ENCODE data around the gene ZBTB8B. TPM values are rescaled to one million over a fixed set of nuclear protein-coding genes. Genes with fewer than 3 reads are reported as not detected.

The ZBTB8B gene
- polyA plus RNA-seq, 1 donor from 2014 or later, result 5.0 TPM

DNA sequence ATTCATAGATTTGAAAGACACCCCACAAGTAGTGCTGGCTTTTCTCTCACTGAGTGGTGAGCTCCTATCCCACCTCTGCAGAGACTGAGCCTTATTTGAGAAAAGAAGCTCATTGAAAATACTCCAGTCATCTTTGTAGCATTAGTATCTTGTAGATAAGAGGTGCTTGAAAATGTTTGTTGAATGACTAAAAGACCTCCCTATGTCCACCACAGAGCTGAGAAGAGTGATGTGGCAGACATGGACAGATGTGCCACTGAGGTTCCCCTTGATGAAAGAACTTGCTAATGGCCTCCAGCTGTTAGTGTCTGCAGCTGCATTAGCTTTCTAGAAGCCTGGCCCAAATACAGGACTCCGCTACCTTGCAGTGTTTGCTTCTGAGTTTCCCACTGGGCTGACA lies 45.1 kb downstream of the ZBTB8B start:
- no peak overlapping the region for H3K9ac ChIP-seq (ENCODE audit: low read length)
- no peaks in the 10 kb centered on the region for H4K20me1 ChIP-seq (ENCODE audit: insufficient read depth)

More for the DNA sequence above, 45.1 kb downstream of the ZBTB8B start:
- Histone ChIP-seq H3K79me2 (replicated peaks; ENCODE audit: insufficient read depth, low read length) (no peaks in the 10 kb centered on the region), H3K4me2 (ENCODE audit: low read length) (no peak overlapping the region), H2AFZ (ENCODE audit: low read depth, low read length) (no peak overlapping the region), H3K27ac (ENCODE audit: low read length) (no peak overlapping the region), H3K36me3 (ENCODE audit: insufficient read depth, low read length) (no peaks in the 10 kb centered on the region), H3K27me3 (ENCODE audit: insufficient read depth, low read depth, low read length) (no peaks in the 10 kb centered on the region), H3F3A (ENCODE audit: insufficient read depth, low read length, poor library complexity, severe bottlenecking) (no peaks in the 10 kb centered on the region), H3K9me3 (ENCODE audit: low read length) (no peaks in the 10 kb centered on the region), H3K9me2 (ENCODE audit: insufficient read depth, low read length) (no peaks in the 10 kb centered on the region), H3K4me3 (ENCODE audit: low read length) (no peak overlapping the region)
- TF ChIP-seq EP300 (conservative IDR thresholded peaks at IDR 0.05; ENCODE audit: poor library complexity, severe bottlenecking), result no peak

Other genes with a start within 250 kb of the ZBTB8B start
- 24.4 and 30.2 TPM in 2 replicates for gene TMEM234, start 242.7 kb upstream of the ZBTB8B start, polyA plus RNA-seq
- 158 and 174 TPM in 2 replicates for gene EIF3I, start 242.7 kb upstream of the ZBTB8B start, polyA plus RNA-seq
- not detected in 2 replicates for gene FAM167B, start 217.8 kb upstream of the ZBTB8B start, polyA plus RNA-seq
- gene LCK, start 213.8 kb upstream of the ZBTB8B start, polyA plus RNA-seq, result not detected in 2 replicates
- 60.8 and 68.6 TPM in 2 replicates for gene HDAC1, start 173.0 kb upstream of the ZBTB8B start, polyA plus RNA-seq
- gene MARCKSL1, start 128.8 kb upstream of the ZBTB8B start, polyA plus RNA-seq, result 694 and 739 TPM in 2 replicates
- gene FAM229A, start 102.6 kb upstream of the ZBTB8B start, polyA plus RNA-seq, result 6.1 and 11.7 TPM in 2 replicates
- not detected in 2 replicates for gene TSSK3, start 102.5 kb upstream of the ZBTB8B start, polyA plus RNA-seq
- 158 and 189 TPM in 2 replicates for gene BSDC1, start 70.6 kb upstream of the ZBTB8B start, polyA plus RNA-seq
- 6.9 and 10.1 TPM in 2 replicates for gene ZBTB8A, start 74.4 kb downstream of the ZBTB8B start, polyA plus RNA-seq
- gene ZBTB8OS, start 185.5 kb downstream of the ZBTB8B start, polyA plus RNA-seq, result 84.1 and 96.7 TPM in 2 replicates
- 253 and 270 TPM in 2 replicates for gene RBBP4, start 186.1 kb downstream of the ZBTB8B start, polyA plus RNA-seq
- not detected in 2 replicates for gene SYNC, start 237.7 kb downstream of the ZBTB8B start, polyA plus RNA-seq

Measured in neural cell (in vitro differentiated cells).